ENCODE measurements around the gene SDCBP2. TPM values are rescaled to one million over a fixed set of nuclear protein-coding genes. Genes with fewer than 3 reads are reported as not detected.

The SDCBP2 gene
- total RNA-seq, 4 donors from 2014 or later = 132 to 427 (median 300) TPM

GRCh38 chr20:1312308-1312707 is 16.6 kb downstream of the SDCBP2 start:
- no peak overlapping the region for H3K4me3 ChIP-seq
- no peak for DNase-seq
- intact Hi-C loops (cut with DNase I; ENCODE audit: low total_unique reads) (loop anchor here (10.0 kb wide), 1 partner anchor 152 kb away; the partner anchor contains the start of gene NSFL1C), in situ Hi-C loops (cut with MboI; ENCODE audit: low pct_ligation_motif_present in 1 of 4, low pct_unique_long_range_greater_than_20kb in 1 of 4, low sequenced_read_pairs in 3 of 4) (loop anchor here in 2 of 4 donors (10.0 kb wide), 2 partner anchors 72 to 122 kb away; no protein-coding TSS in a partner anchor)
- TF ChIP-seq EP300 (IDR thresholded peaks at IDR 0.05; ENCODE audit: low read depth) (no peak), CTCF (IDR thresholded peaks at IDR 0.05) (no peak), POLR2A (IDR thresholded peaks at IDR 0.05) (no peak), POLR2AphosphoS5 (IDR thresholded peaks at IDR 0.05) (no peak)
- 91% methylated on average over 19 of the region's 20 CpGs; no CpG with 5 or more reads in 1 of the 2 donors for WGBS, 2 donors (ENCODE audit: low coverage in 1 of 2)
- no peaks in the 10 kb centered on the region for H3K36me3 ChIP-seq
- H3K9me3 ChIP-seq = no peaks in the 10 kb centered on the region
- H3K27me3 ChIP-seq = no peaks in the 10 kb centered on the region
- H3K27ac ChIP-seq = no peak overlapping the region
- peaks cover 0 to 9% (median 4%) of the 10 kb centered on the region in 4 donors for H3K4me1 ChIP-seq

- TF ChIP-seq CTCF (IDR thresholded peaks at IDR 0.05) (no peak), EP300 (IDR thresholded peaks at IDR 0.05; ENCODE audit: low read depth) (no peak), POLR2AphosphoS5 (IDR thresholded peaks at IDR 0.05) (no peak)
- intact Hi-C loops (cut with DNase I; ENCODE audit: low total_unique reads) = loop anchor here (10.0 kb wide), 1 partner anchor 154 kb away; the partner anchor contains the start of gene NSFL1C
These were observed 18.3 kb downstream of the SDCBP2 start for GRCh38 chr20:1310506-1311190.

GRCh38 chr20:1310071-1310470 is 18.9 kb downstream of the SDCBP2 start:
- Histone ChIP-seq H3K27me3 (no peaks in the 10 kb centered on the region), H3K4me3 (no peak overlapping the region), H3K36me3 (no peaks in the 10 kb centered on the region), H3K4me1 (peaks cover 0 to 9% (median 4%) of the 10 kb centered on the region in 4 donors), H3K27ac (no peak overlapping the region), H3K9me3 (no peaks in the 10 kb centered on the region)
- WGBS, 2 donors (ENCODE audit: low coverage in 1 of 2) = 75 to 78% methylated on average over 1 to 8 of the region's 9 CpGs
- no peak for DNase-seq
- intact Hi-C loops (cut with DNase I; ENCODE audit: low total_unique reads) (loop anchor here (10.0 kb wide), 1 partner anchor 155 kb away; the partner anchor contains the start of gene NSFL1C), in situ Hi-C loops (cut with MboI; ENCODE audit: low pct_ligation_motif_present in 1 of 4, low pct_unique_long_range_greater_than_20kb in 1 of 4, low sequenced_read_pairs in 3 of 4) (loop anchor here in 2 of 4 donors (10.0 kb wide), 2 partner anchors 75 to 125 kb away; no protein-coding TSS in a partner anchor)
- TF ChIP-seq CTCF (IDR thresholded peaks at IDR 0.05) = no peak
- no peak for TF ChIP-seq POLR2A (IDR thresholded peaks at IDR 0.05)
- TF ChIP-seq POLR2AphosphoS5 (IDR thresholded peaks at IDR 0.05) = no peak
- TF ChIP-seq EP300 (IDR thresholded peaks at IDR 0.05; ENCODE audit: low read depth) = no peak

More at GRCh38 chr20:1310506-1311190, 18.3 kb downstream of the SDCBP2 start:
- no peaks in the 10 kb centered on the region for H3K9me3 ChIP-seq
- H3K4me1 ChIP-seq = peaks cover 0 to 9% (median 4%) of the 10 kb centered on the region in 4 donors
- no peak overlapping the region for H3K4me3 ChIP-seq
- no peaks in the 10 kb centered on the region for H3K27me3 ChIP-seq
- no peak for DNase-seq
- 83 to 87% methylated on average over 7 to 12 of the region's 12 CpGs for WGBS, 2 donors (ENCODE audit: low coverage in 1 of 2)
- H3K36me3 ChIP-seq = no peaks in the 10 kb centered on the region
- H3K27ac ChIP-seq = no peak overlapping the region
- in situ Hi-C loops (cut with MboI; ENCODE audit: low pct_ligation_motif_present in 1 of 4, low pct_unique_long_range_greater_than_20kb in 1 of 4, low sequenced_read_pairs in 3 of 4) = loop anchor here in 2 of 4 donors (10.0 kb wide), 2 partner anchors 74 to 124 kb away; no protein-coding TSS in a partner anchor

GRCh38 chr20:1309439-1309847 is 19.5 kb downstream of the SDCBP2 start:
- no peak for DNase-seq
- Histone ChIP-seq H3K27ac (no peak overlapping the region), H3K27me3 (no peaks in the 10 kb centered on the region), H3K4me3 (no peak overlapping the region), H3K4me1 (peaks cover 0 to 9% (median 4%) of the 10 kb centered on the region in 4 donors), H3K9me3 (no peaks in the 10 kb centered on the region), H3K36me3 (no peaks in the 10 kb centered on the region)
- WGBS, 2 donors (ENCODE audit: low coverage in 1 of 2) = 90% methylated on average over 12 of the region's 12 CpGs; no CpG with 5 or more reads in 1 of the 2 donors
- intact Hi-C loops (cut with DNase I; ENCODE audit: low total_unique reads) (no loop called here), in situ Hi-C loops (cut with MboI; ENCODE audit: low pct_ligation_motif_present in 1 of 4, low pct_unique_long_range_greater_than_20kb in 1 of 4, low sequenced_read_pairs in 3 of 4) (no loop called here)
- no peak for TF ChIP-seq POLR2AphosphoS5 (IDR thresholded peaks at IDR 0.05)
- TF ChIP-seq POLR2A (IDR thresholded peaks at IDR 0.05) = no peak
- no peak for TF ChIP-seq EP300 (IDR thresholded peaks at IDR 0.05; ENCODE audit: low read depth)
- no peak for TF ChIP-seq CTCF (IDR thresholded peaks at IDR 0.05)
